SKM-1 treated with dmso at 0.1 percent for 144 hours (cell line): ENCODE measurements around the gene CRYBG1.
"Not testable (repeated sequence)": the region's sequence is repeated elsewhere in the genome, so short reads cannot be mapped to it uniquely, and the experiment has no call there.

Experiments used
- DNase-seq: peaks from one replicate; lab custom pipeline; 2025; ENCODE audit not compliant: unreplicated experiment; lab: John Stamatoyannopoulos, UW

Gene CRYBG1

DNA sequence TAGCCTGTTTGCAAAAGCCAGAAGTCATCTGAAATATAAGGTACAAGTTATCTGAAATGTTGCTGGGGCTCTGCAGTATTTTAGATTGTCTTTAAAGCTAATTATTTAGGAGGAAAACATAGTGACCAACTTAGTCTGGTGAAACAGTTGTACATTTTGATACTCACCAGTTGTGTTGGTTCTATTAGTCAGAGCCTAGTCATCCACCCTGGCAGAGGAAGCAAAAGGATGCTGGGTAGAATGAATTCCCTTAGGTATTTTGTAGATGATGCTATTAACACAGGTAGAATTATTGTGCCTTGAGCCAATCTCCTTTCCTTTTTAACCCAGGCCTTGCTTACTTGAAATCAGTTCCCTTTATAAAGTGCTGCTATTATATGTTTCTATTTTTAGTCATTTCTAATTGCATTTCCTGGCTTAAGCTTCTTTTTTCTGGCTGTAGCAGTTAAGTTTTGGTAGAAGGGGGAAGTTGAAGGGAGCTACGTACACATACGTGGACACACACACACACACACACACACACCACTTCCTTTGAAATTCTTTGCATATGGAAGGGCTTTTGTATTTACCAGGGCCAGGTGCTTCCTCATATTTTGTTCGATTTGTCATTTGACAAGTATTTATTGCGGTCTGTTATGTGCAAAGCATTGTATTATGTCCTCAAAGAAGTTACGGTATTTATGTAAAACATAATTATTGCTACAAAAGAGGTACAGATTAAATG lies 186.3 kb downstream of the CRYBG1 start:
- peak; percentile 85 for DNase-seq

DNA sequence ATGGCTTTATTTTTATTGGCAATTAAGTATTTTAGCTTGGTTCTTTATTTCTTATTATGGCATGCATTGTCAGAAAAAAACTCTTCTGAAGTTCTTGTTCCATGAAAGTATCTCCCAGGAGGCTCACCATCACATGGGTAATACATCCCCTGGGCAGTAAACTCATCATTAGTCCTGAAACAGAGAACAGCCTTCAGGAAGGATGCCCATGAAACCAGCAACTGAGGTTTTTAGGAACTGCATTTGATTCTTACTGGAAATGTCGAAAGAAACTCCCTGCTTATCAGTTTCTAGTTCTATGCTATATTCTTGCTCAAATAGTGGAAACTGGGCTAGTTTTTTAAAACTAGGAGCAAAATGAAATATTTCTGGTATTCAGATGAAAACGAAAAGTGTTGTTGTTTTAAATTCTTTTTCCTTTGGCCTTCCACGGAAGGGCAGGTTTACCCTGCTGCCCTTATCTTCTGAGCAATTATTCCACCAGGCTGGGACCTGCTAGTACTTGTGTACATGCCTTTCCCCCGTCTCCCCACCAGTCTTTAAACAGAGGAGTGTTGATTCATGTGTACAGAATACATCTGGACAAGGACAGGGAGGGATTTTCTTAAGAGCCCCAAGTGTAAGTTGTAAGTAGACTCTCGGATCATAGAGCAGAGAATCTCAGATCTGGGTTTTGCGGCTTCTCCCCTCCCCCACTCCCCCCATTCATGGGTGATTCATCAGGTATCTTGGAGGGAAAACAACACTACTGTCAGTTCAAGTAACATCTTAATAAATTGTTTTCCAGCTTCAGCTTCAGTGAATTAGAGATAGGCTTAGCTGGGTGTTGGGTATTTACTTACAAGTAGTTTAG lies 187.3 kb downstream of the CRYBG1 start:
- no peak for DNase-seq

DNA sequence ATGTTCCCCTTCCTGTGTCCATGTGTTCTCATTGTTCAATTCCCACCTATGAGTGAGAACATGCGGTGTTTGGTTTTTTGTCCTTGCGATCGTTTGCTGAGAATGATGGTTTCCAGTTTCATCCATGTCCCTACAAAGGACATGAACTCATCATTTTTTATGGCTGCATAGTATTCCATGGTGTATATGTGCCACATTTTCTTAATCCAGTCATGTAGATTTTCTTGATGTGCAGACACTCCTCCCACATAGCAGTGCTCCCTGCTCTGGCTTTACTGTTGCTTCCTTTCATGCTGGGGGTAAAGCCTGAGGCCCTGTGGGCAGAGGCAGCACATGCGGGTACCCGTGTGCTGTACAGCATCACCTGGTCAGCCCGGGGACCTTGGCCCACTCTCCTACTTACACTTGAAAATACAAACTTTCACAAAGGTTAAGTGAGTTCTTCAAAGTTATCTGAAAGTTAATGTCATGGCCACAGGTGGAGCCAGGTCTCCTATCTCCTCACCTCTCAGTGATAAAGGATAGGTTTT lies 188.5 kb downstream of the CRYBG1 start:
- not testable (repeated sequence) for DNase-seq

DNA sequence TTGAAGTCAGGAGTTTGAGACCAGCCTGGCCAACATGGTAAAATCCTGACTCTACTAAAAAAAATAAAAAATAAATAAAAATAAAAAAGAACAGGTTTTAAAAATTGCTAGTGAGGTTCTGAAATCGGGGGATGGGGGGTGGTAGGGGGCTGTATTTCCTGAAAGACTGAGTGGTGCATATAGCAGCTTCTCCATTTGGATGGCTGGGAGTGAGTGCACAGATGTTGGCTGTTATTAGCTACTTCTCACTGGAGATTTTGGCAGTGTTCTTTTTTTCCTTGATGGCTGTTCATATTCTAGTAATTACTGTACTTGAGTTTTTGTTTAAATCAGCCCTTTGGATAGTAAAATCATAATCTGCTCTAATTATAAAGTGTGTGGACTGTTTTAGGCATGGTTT lies 189.0 kb downstream of the CRYBG1 start:
- no peak for DNase-seq

DNA sequence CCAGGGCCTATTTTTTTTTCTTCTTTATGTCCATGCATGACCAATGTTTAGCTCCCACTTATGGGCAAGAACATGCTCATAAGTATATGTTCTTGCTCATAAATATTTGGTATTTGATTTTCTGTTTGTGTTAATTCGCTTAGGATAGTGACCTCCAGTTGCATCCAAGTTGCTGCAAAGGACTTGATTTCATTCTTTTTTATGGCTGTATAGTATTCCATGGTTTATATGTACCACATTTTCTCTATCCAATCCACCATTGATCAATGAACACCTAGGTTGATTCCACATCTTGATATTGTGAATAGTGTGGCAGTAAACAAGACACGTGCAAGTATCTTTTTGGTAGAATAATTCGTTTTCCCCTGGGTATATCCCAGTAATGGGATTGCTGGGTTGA lies 190.6 kb downstream of the CRYBG1 start:
- DNase-seq: no peak

DNA sequence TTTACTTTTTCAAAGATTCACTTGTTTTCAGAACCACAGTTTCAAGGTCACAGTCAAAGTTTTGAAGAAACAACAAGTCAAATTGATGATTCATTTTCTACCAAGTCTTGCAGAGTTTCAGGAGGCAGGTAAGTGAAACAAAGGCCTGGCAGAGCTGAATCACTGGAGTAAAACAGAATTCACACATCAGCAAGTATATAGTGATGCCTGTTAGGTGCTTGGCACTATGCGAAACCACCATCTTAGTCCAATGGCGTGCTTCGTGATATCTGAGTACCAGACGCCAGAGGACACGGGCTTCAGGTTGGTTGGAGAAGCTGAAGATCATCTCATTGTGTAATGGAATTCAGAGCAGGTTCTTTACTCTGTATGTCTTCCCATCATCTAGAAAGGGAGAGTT lies 192.9 kb downstream of the CRYBG1 start:
- DNase-seq: no peak

DNA sequence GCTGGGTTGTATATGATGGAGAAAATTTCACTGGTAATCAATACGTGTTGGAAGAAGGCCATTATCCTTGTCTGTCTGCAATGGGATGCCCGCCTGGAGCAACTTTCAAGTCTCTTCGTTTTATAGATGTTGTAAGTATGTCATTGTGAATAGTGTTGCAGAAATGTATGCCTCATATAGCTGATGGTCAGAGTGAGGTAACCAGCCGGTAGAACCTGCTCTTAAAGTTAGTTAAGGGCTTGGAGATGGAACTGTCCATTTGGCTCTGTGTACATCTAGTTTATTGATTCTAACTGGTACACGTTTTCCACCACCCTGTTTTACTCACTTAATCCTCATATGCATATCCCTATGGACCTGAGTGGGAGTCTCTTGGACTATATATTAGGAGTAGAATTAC lies 195.2 kb downstream of the CRYBG1 start:
- no peak for DNase-seq

DNA sequence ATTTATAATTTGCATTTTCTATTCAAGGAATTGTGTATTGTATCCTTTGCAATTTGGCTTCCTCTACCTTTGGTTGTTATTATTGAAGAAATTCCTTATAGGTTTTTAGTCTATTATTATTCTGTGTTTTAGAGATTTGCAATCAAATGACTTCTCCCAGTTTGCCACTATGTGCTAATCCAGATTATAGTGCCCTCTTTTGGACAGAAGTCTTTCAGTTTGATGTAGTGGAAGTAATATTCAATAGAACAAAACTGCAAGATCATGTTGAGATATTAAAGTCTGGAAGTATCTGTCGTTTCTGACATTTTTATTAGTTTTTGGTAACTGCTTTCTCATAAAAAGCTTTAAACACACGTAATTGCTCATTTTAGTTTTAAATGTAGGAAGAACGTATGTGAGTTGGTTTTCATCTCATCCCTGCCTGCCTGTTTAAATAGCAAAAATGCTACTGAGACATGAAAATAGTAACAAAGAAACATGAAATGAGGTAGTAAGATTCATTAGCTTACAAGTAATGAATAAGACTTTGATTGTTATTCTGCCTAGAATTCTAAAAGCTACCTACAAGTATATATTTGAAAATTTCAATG lies 195.9 kb downstream of the CRYBG1 start:
- DNase-seq: no peak

DNA sequence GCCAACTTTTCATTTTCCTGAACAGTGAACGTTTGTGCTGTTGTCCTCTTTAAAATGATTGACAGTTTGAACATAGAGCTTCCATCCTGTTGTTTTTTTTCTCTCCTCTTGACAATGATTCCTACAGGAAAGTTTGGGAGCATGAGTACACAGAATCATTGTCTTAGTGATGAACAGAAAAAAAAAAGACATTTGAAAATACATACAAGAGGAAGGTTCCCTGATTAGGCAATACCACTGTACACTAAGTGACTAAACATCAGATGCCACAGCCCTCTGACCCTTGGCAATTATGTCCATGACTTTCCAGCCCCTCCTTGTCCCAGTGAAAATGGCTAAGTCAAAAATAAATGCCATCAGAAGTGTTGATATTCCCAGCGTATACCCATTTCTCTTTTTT lies 197.3 kb downstream of the CRYBG1 start:
- DNase-seq: no peak

DNA sequence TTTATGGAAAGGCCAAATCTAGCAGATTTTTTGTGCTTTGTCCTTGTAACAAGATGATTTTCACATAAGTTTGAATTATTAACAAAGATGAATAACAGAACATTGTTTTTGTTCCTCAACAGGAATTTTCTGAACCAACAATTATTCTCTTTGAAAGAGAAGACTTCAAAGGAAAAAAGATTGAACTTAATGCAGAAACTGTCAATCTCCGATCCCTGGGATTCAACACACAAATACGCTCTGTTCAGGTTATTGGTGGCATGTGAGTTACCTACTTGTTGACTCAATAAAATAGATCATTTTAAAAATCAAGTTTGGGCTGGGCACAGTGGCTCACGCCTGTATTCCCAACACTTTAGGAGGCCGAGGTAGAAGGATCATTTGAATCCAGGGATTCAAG lies 197.8 kb downstream of the CRYBG1 start:
- no peak for DNase-seq

DNA sequence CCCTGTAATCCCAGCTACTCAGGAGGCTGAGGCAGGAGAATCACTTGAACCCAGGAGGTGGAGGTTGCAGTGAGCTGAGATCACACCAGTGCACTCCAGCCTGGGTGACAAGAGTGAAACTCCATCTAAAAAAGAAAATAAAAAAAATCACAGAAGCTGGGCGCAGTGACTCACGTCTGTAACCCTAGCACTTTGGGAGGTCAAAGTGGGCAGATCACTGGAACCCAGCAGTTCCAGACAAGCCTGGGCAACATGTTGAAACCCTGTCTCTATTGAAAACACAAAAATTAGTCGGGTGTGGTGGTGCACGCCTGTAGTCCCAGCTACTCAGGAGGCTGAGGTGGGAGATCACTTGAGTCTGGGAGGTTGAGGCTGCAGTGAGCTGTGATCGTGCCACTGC lies 199.1 kb downstream of the CRYBG1 start:
- not testable (repeated sequence) for DNase-seq

DNA sequence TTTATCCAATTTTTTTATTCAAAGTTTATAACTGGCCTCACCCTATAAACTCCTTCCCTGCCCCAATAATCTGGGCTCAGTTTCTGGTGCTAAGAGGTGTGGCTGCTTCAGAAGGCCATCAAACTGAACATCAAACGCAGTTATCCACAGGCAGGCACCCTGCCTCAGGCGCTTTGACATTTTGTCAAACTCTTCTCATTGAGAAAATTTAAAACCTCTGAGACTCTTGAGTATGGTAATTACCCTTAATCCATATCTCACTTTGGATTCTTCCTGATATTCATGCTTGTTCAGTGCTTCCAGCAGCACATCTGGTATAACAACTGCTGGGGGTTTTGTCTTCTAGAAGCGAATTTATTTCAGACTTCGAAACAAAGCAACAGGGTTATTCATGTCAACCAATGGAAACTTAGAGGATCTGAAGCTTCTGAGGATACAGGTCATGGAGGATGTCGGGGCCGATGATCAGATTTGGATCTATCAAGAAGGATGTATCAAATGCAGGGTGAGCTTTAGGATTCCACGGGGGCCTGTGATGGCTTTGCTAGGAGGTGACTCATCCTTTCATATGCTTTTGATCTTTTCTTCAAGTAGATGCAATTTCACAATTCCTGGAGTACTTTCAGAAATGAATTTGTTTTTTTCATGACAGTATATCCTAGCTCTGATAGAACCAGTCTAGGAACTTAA lies 200.6 kb downstream of the CRYBG1 start:
- no peak for DNase-seq

DNA sequence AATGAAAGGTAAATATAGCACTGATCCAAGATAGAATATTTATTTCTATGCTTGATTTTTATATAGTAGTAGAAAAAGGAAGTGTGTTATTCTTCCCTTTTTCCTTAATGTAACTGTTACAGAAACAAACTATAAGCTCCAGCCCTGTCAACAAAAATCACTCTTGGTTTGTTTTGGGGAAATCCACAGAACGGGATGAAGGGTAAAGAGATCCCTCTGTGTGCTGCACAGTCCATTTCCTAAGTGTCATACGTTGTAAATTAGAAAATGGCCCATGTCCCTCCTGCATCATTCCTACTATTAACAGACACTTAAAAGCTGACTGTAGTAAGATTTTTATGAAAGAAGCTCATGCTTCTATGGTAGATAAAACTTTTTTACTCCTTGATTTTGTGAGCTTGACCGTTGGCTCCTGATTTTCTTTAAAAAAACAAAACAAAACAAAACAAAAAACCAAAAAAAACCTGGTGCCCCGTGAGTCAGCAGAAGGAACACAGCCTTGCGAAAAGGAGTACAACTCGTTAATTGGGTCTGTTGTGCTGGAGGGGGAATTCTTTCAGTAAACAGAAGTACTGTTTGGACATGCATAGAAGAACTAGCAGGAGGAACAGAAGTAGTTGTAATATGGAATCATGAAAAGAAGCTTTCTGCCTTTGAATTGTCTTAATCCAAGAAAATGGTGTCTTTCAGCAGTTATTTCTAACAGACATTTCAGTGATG lies 201.3 kb downstream of the CRYBG1 start:
- DNase-seq: no peak

DNA sequence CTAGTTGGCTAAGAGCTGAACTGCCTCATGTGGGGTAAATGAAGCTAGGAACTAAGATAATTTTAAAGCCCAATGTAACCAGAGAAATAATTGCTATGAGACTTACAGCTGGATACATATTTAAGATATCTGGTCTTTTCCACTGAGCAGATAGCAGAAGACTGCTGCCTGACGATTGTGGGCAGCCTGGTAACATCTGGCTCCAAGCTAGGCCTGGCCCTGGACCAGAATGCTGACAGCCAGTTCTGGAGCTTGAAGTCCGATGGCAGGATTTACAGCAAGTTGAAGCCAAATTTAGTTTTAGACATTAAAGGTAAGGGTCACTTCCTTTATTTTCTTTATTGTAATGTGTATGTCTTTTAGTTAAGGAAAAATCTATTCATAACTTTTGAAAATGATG lies 203.1 kb downstream of the CRYBG1 start:
- no peak for DNase-seq

DNA sequence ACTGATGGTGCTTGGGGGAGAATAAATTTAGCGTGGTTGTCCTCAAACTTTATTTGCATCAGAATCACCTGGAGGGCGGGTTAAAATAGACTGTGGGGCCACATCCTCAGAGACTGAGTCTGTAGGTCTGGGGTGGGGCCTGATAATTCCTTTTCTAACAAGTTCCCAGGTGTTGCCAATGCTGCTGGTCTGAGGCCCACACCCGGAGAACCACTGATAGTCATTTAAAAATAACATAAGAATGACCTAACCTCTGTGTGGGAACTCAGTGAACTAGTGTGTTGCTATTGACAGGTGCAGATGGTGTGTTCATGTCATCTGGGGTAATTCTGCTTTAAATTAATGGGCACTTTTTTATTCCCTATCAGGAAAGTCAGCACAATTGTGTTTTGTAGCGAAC lies 204.0 kb downstream of the CRYBG1 start:
- DNase-seq: no peak

DNA sequence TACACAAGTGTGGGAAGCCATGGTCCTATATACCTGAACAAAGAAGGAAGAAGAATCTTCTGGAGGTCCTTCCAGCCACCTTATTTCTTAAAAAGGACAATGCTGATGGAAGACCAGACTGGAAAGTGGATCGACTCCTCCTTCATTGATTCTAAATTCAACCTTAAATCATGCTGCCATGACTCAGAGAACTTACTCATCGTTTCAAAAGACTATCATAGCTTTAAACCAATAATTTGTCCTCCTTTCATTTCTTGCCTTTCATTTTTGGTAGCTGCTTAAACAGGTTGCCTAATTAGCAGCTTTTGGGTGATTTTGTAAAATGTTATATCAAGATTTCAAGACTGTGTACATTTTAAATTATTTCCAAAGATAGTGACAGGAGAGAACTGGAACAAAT lies 208.0 kb downstream of the CRYBG1 start:
- DNase-seq: no peak

DNA sequence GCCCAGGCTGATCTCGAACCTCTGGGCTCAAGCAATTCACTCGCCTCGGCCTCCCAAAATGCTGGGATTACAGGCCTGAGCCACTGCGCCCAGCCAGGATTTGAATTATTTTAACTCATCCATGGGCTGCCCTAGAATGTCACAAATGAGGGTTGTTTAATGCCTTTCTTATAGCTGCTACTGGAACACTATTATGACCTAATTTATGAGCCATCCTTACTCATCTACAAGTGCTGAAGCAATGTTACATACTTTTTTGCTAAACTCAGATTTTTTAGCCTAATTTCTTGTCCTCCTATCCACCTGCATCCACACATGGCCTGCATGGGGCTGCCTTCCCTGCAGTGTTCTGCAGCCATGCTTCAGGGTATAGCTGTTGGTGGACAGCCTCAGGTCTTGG lies 208.9 kb downstream of the CRYBG1 start:
- no peak for DNase-seq

DNA sequence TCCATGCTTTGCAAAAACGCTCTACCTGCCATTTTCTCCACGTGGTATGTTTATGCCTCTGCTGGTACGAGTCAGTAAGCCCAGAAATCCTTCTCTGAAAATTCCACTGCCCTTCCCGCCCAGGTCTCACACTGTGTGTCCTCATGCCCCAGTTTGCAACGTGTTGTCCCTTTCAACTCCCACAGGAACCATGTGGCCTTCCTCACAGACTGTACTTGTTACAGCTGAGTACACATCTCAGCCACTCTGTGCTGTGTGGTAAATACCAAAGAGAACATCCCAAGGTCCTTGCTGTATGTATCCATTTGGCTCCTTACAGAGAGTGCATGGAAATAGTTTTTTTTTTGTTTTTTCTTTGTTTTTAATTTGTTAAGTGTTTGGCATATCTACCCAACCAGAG lies 211.9 kb downstream of the CRYBG1 start:
- no peak for DNase-seq

DNA sequence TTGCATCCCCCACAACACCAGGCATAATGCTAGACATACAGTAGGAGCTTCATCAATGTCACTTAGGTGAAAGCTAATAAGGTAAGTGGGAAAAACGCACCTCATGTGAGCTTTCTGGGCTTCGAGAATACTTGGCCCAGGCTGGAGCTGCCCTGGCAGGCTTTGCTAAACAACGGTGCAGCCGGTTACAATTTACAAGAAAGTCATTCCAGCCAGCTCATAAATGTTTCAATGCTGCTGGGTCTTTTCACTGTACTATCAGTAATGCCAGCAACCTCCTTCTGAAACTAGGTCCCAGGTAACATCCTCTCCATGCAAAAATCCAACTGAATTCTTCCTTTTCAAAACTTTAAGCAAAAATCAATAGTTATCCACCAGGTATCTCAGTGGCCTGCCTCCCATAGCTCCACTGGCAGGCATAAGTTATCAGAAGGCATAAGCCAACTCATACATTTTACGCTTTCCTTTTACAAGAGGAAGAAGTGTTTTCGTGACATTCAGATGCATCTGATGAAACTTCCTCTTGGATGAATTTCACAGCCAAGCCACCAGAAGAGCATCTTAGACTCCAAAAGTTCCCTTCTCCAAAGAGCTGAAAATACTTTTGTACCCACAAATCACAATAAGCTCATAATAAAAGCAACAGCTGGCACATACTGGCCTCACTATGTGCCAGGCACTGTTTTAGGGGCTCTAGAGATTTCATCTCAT lies 212.5 kb downstream of the CRYBG1 start:
- DNase-seq: peak; percentile 34
